ENCODE results near the gene ARHGEF11. TPM values are rescaled to one million over a fixed set of nuclear protein-coding genes. Genes with fewer than 3 reads are reported as not detected.
A peak's percentile ranks its signal among the peaks of the same experiment; 100 is the strongest.

The ARHGEF11 gene
- total RNA-seq, 1 donor from 2014 or later: 52.7 TPM

DNA sequence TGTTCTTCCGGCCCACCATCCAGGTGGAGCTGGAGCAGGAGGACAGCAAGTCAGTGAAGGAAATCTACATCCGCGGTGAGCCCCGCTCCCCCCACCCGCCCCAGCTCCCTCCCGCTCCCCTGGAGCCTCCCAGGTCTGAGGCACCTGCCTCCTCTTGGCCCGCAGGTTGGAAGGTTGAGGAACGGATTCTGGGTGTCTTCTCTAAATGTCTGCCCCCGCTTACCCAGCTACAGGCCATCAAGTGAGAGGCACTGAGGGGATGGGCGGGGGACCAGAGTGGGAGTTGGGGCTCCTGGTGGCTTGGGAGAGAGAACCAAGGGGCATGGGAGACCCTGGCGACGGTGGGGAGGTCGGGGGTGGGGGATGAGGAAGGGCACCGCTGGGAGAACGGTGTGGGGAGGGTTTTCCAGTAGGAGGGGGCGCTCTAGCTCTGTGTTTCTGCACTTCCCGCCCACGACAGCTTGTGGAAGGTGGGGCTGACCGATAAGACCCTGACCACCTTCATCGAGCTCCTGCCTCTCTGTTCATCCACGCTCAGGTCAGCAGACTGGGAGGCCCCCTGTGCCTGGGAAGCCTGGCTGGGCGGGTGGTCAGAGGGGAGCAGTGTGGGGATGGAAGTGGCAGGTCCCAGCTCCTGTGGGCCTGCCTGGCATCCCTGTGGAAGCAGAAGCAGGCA is 120.9 kb downstream of the ARHGEF11 start:
- Mint-ChIP-seq H3K4me1 (peaks cover 17% of the 10 kb centered on the region), H3K36me3 (ENCODE audit: low read depth) (peaks cover 2% of the 10 kb centered on the region), H3K27me3 (ENCODE audit: low read depth) (peaks cover 100% of the 10 kb centered on the region), H3K27ac (ENCODE audit: unreplicated experiment) (no peak overlapping the region), H3K4me3 (no peak overlapping the region), H3K9me3 (no peaks in the 10 kb centered on the region)
- no peak for DNase-seq (ENCODE audit: low read depth, low spot score)
- TF ChIP-seq CTCF (conservative IDR thresholded peaks at IDR 0.05): no peak

- no peaks in the 10 kb centered on the region for H3K9me3 Mint-ChIP-seq
- H3K27me3 Mint-ChIP-seq (ENCODE audit: low read depth): peaks cover 99% of the 10 kb centered on the region
- H3K27ac Mint-ChIP-seq (ENCODE audit: unreplicated experiment): no peak overlapping the region
- H3K4me3 Mint-ChIP-seq: peak overlapping the region; percentile 25
- DNase-seq (ENCODE audit: low read depth, low spot score): no peak
- peaks cover 17% of the 10 kb centered on the region for H3K4me1 Mint-ChIP-seq
- H3K36me3 Mint-ChIP-seq (ENCODE audit: low read depth): peaks cover 2% of the 10 kb centered on the region
- no peak for TF ChIP-seq CTCF (conservative IDR thresholded peaks at IDR 0.05)
Measured at GRCh38 chr1:156923670-156924477, 121.7 kb downstream of the ARHGEF11 start.

DNA sequence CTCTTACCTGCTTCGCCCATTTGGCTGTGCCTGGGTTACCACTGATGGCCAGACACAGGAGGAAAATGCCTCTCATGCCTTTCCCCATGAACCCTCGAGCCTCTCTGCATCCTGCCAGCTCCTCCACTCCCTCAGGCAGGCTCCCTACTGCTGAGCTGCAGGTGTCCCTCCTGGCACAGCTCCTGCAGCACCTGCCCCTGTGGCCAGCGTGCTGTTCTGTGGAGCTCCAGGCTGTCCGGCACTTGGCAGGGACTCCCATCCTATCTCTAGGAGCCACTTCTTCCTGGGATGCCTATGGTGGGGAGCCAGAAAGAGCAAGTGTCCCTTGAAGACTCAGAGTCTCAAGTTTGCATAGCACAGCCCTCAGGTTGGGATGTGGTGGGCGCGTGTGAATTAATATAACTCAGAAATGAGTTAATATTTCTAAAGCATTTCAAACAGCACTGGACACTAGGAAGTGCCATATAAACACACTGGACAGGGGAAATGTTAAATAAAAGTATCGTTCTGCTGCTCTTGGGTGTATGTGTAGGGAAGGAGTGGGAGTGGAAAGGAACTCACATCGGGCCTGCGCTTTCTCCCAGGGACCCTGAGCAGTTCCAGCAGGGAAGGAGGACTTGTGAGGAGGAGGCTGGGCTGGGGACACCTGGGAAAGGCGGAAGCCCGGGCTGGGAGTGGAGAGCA is 122.4 kb downstream of the ARHGEF11 start:
- Mint-ChIP-seq H3K36me3 (ENCODE audit: low read depth) (peaks cover 2% of the 10 kb centered on the region), H3K27me3 (ENCODE audit: low read depth) (peaks cover 97% of the 10 kb centered on the region), H3K4me1 (peaks cover 14% of the 10 kb centered on the region), H3K4me3 (peak overlapping the region; percentile 25), H3K9me3 (no peaks in the 10 kb centered on the region), H3K27ac (ENCODE audit: unreplicated experiment) (no peak overlapping the region)
- TF ChIP-seq CTCF (conservative IDR thresholded peaks at IDR 0.05): no peak
- DNase-seq (ENCODE audit: low read depth, low spot score): no peak

DNA sequence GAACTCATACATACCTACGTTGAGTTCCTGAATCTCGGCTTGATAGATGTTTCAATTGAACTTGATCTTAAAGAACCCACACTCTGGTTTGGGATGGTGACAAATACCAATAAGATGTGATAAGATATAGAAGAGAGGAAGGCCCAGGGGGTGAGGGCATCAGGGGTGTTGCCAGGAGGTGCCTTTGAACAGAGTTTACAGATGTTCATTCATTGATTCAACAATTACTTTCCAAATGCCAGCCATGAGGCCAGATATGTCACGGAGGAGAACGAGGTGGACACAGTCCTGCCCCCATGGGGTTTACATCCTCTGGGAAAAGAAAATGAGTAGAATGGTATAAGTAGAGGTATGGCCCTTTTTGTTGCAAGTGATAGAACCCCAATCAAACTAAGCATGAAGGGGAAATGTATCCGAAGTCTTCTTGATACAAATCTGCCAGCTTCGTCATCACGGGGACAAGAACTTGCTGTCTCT is 124.5 kb downstream of the ARHGEF11 start:
- peak overlapping the region; percentile 20 for H3K4me3 Mint-ChIP-seq

More for the DNA sequence above, 124.5 kb downstream of the ARHGEF11 start:
- no peak for TF ChIP-seq CTCF (conservative IDR thresholded peaks at IDR 0.05)
- no peak for DNase-seq (ENCODE audit: low read depth, low spot score)
- no peaks in the 10 kb centered on the region for H3K9me3 Mint-ChIP-seq
- peaks cover 84% of the 10 kb centered on the region for H3K27me3 Mint-ChIP-seq (ENCODE audit: low read depth)
- peaks cover 5% of the 10 kb centered on the region for H3K4me1 Mint-ChIP-seq
- no peaks in the 10 kb centered on the region for H3K36me3 Mint-ChIP-seq (ENCODE audit: low read depth)
- no peak overlapping the region for H3K27ac Mint-ChIP-seq (ENCODE audit: unreplicated experiment)
